ENCODE data around the gene CMBL. TPM values are rescaled to one million over a fixed set of nuclear protein-coding genes. Genes with fewer than 3 reads are reported as not detected.
A peak's percentile ranks its signal among the peaks of the same experiment; 100 is the strongest.

The CMBL gene
- total and polyA plus RNA-seq, 9 donors = 24.1 to 89.7 (median 74.4) TPM

GRCh38 chr5:10334831-10335230, 27.1 kb upstream of the CMBL start:
- Histone ChIP-seq H3K4me3 (ENCODE audit: low read length) (no peak overlapping the region), H3K9me3 (replicated peaks; ENCODE audit: control insufficient read depth, low read depth, low read length) (no peaks in the 10 kb centered on the region), H3K4me1 (ENCODE audit: control insufficient read depth, insufficient read depth, low read length) (peaks cover 39% of the 10 kb centered on the region), H3K27ac (ENCODE audit: low read length) (no peak overlapping the region), H3K27me3 (ENCODE audit: control insufficient read depth, insufficient read depth, low read length) (peaks cover 22% of the 10 kb centered on the region), H3K36me3 (ENCODE audit: control insufficient read depth, insufficient read depth, low read length) (no peaks in the 10 kb centered on the region)
- WGBS (ENCODE audit: insufficient coverage) = 89% methylated on average over 4 of the region's 5 CpGs
- no peak for DNase-seq

- peak; percentile 66 for DNase-seq
- Histone ChIP-seq H3K36me3 (ENCODE audit: control insufficient read depth, insufficient read depth, low read length) (no peaks in the 10 kb centered on the region), H3K4me1 (ENCODE audit: control insufficient read depth, insufficient read depth, low read length) (peaks cover 49% of the 10 kb centered on the region), H3K9me3 (replicated peaks; ENCODE audit: control insufficient read depth, low read depth, low read length) (no peaks in the 10 kb centered on the region), H3K27ac (ENCODE audit: low read length) (peak overlapping the region; percentile 1), H3K4me3 (ENCODE audit: low read length) (peak overlapping the region; percentile 60), H3K27me3 (ENCODE audit: control insufficient read depth, insufficient read depth, low read length) (peaks cover 22% of the 10 kb centered on the region)
- 2% methylated on average over 75 of the region's 81 CpGs for WGBS (ENCODE audit: insufficient coverage)
Observed at GRCh38 chr5:10333154-10334006, 25.7 kb upstream of the CMBL start.

- H3K27me3 ChIP-seq (ENCODE audit: control insufficient read depth, insufficient read depth, low read length) = peaks cover 22% of the 10 kb centered on the region
- H3K9me3 ChIP-seq (replicated peaks; ENCODE audit: control insufficient read depth, low read depth, low read length) = no peaks in the 10 kb centered on the region
- WGBS (ENCODE audit: insufficient coverage) = 86% methylated on average over 4 of the region's 5 CpGs
- DNase-seq = no peak
- H3K36me3 ChIP-seq (ENCODE audit: control insufficient read depth, insufficient read depth, low read length) = no peaks in the 10 kb centered on the region
- H3K4me1 ChIP-seq (ENCODE audit: control insufficient read depth, insufficient read depth, low read length) = peaks cover 49% of the 10 kb centered on the region
- no peak overlapping the region for H3K4me3 ChIP-seq (ENCODE audit: low read length)
- H3K27ac ChIP-seq (ENCODE audit: low read length) = no peak overlapping the region
Observed at GRCh38 chr5:10332301-10332700, 24.6 kb upstream of the CMBL start.

DNA sequence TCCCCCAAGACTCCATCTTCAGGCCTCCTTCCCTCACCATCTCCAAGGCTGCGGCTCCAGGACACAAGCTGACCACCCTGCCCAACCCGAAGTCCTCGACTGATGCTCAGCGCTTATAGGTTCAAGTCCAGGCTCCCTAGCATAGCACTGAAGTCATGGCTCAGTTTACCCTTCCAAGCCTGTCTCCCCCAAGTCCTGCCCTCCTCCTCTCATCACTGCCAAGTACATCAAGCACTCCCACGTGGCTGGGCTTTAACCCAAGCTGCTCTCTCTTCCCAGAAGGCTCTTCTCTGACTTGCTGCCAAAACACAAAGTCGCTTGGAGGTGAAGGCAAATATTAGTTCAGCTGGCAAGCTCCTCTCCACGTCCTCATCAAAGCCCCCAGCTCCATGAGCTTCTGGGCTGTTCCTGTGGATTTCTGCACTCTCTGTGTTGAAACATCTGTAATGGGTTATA, 23.7 kb upstream of the CMBL start:
- Histone ChIP-seq H3K27me3 (ENCODE audit: control insufficient read depth, insufficient read depth, low read length) (peaks cover 22% of the 10 kb centered on the region), H3K4me1 (ENCODE audit: control insufficient read depth, insufficient read depth, low read length) (peaks cover 49% of the 10 kb centered on the region), H3K36me3 (ENCODE audit: control insufficient read depth, insufficient read depth, low read length) (no peaks in the 10 kb centered on the region), H3K27ac (ENCODE audit: low read length) (peak overlapping the region; percentile 49), H3K9me3 (replicated peaks; ENCODE audit: control insufficient read depth, low read depth, low read length) (no peaks in the 10 kb centered on the region), H3K4me3 (ENCODE audit: low read length) (no peak overlapping the region)
- DNase-seq = peak; percentile 91
- WGBS (ENCODE audit: insufficient coverage) = 63% methylated on average over 4 of the region's 7 CpGs

- no peaks in the 10 kb centered on the region for H3K9me3 ChIP-seq (replicated peaks; ENCODE audit: control insufficient read depth, low read depth, low read length)
- DNase-seq = peak; percentile 54
- 43% methylated on average over 8 of the region's 10 CpGs for WGBS (ENCODE audit: insufficient coverage)
- no peak overlapping the region for H3K4me3 ChIP-seq (ENCODE audit: low read length)
- H3K27me3 ChIP-seq (ENCODE audit: control insufficient read depth, insufficient read depth, low read length) = peaks cover 22% of the 10 kb centered on the region
- peak overlapping the region; percentile 49 for H3K27ac ChIP-seq (ENCODE audit: low read length)
- no peaks in the 10 kb centered on the region for H3K36me3 ChIP-seq (ENCODE audit: control insufficient read depth, insufficient read depth, low read length)
- H3K4me1 ChIP-seq (ENCODE audit: control insufficient read depth, insufficient read depth, low read length) = peaks cover 49% of the 10 kb centered on the region
Observed at GRCh38 chr5:10330511-10331230, 23.0 kb upstream of the CMBL start.

DNA sequence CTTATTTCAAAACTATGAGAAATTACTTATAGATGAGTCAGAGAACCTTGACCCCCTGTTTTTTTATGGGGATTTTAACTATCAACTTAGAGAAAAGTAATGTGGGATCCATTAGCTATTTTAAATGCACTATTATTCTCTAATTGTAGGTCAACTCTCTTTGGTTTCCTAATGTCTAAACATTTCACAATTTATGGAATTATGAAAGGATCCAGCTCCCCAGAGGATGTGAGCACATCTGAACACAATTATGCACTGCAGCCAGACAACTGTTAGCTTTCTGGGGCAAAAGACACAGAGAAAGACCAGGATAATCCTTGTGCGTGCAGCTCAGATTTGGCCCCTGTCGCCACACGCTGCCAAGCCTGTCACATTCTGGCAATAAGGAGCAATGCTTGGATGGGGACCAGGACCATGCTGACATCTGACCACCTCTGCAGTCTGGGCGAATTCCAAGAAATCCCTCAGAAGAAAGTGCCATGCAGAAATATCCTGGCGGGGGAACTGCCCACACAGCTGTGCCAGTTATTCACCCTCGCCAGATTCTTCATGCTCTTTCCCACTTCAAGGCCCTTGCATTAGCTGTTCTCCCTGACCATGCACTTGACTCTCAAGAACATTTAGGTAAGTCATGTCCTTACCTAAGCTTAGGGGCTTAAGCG, 22.2 kb upstream of the CMBL start:
- H3K4me1 ChIP-seq (ENCODE audit: control insufficient read depth, insufficient read depth, low read length) = peaks cover 50% of the 10 kb centered on the region
- H3K36me3 ChIP-seq (ENCODE audit: control insufficient read depth, insufficient read depth, low read length) = no peaks in the 10 kb centered on the region
- DNase-seq = peak; percentile 94
- 37% methylated on average over 7 of the region's 7 CpGs for WGBS (ENCODE audit: insufficient coverage)
- H3K27me3 ChIP-seq (ENCODE audit: control insufficient read depth, insufficient read depth, low read length) = peaks cover 21% of the 10 kb centered on the region
- no peak overlapping the region for H3K4me3 ChIP-seq (ENCODE audit: low read length)
- peak overlapping the region; percentile 2 for H3K27ac ChIP-seq (ENCODE audit: low read length)
- no peaks in the 10 kb centered on the region for H3K9me3 ChIP-seq (replicated peaks; ENCODE audit: control insufficient read depth, low read depth, low read length)

DNA sequence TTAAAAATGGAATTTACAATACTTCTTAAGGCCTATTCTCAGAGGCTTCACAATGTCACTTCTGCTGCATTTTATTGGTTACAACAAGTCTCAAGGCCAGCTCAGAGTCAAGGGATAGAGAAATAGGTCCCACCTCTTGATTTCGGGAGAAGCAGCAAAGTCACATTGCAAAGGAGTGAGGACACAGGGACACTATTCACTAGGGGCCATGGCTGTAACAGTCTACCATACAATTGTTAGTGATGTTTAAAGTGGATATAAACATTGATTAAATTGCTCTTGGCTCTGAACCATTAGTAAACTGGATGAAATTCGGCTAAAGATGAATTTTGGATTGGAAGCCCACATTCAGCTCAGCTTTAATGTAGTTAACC, 21.7 kb upstream of the CMBL start:
- Histone ChIP-seq H3K27ac (ENCODE audit: low read length) (no peak overlapping the region), H3K4me1 (ENCODE audit: control insufficient read depth, insufficient read depth, low read length) (peaks cover 54% of the 10 kb centered on the region), H3K27me3 (ENCODE audit: control insufficient read depth, insufficient read depth, low read length) (peaks cover 17% of the 10 kb centered on the region), H3K9me3 (replicated peaks; ENCODE audit: control insufficient read depth, low read depth, low read length) (no peaks in the 10 kb centered on the region), H3K4me3 (ENCODE audit: low read length) (no peak overlapping the region), H3K36me3 (ENCODE audit: control insufficient read depth, insufficient read depth, low read length) (no peaks in the 10 kb centered on the region)
- 17% methylated on average over 1 of the region's 2 CpGs for WGBS (ENCODE audit: insufficient coverage)
- no peak for DNase-seq

DNA sequence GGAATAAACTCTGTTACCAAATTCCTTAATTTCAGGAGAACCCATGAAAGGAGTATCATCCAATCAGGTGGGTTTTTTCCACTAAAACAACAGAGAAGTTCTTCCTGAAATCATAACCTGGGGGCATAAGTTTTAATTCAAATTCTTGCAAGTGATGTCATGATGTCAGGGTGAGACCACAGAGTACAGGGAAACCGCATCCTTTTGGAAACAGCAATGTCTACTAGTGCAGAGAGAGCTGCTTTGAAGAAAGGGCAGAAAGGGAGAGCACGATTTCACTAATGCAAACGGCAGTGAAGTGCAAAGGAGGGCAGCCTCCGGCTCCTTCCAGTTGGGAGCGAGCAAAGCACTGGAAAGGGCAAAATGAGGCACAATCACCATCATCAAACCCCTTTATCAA, 20.6 kb upstream of the CMBL start:
- Histone ChIP-seq H3K36me3 (ENCODE audit: control insufficient read depth, insufficient read depth, low read length) (no peaks in the 10 kb centered on the region), H3K27me3 (ENCODE audit: control insufficient read depth, insufficient read depth, low read length) (peaks cover 6% of the 10 kb centered on the region), H3K9me3 (replicated peaks; ENCODE audit: control insufficient read depth, low read depth, low read length) (no peaks in the 10 kb centered on the region), H3K4me1 (ENCODE audit: control insufficient read depth, insufficient read depth, low read length) (peaks cover 47% of the 10 kb centered on the region), H3K27ac (ENCODE audit: low read length) (no peak overlapping the region), H3K4me3 (ENCODE audit: low read length) (no peak overlapping the region)
- WGBS (ENCODE audit: insufficient coverage) = 96% methylated on average over 2 of the region's 5 CpGs
- DNase-seq = no peak

- peak; percentile 11 for DNase-seq
- Histone ChIP-seq H3K4me3 (ENCODE audit: low read length) (no peak overlapping the region), H3K36me3 (ENCODE audit: control insufficient read depth, insufficient read depth, low read length) (no peaks in the 10 kb centered on the region), H3K4me1 (ENCODE audit: control insufficient read depth, insufficient read depth, low read length) (peaks cover 14% of the 10 kb centered on the region), H3K27ac (ENCODE audit: low read length) (no peak overlapping the region), H3K27me3 (ENCODE audit: control insufficient read depth, insufficient read depth, low read length) (no peaks in the 10 kb centered on the region), H3K9me3 (replicated peaks; ENCODE audit: control insufficient read depth, low read depth, low read length) (no peaks in the 10 kb centered on the region)
- WGBS (ENCODE audit: insufficient coverage) = 71% methylated on average over 3 of the region's 6 CpGs
Observed at GRCh38 chr5:10324518-10325370, 17.0 kb upstream of the CMBL start.

Data from muscle of leg (tissue), 11 donors.